Measurements from ENCODE around the gene DNAJC3. TPM values are rescaled to one million over a fixed set of nuclear protein-coding genes. Genes with fewer than 3 reads are reported as not detected.
A peak's percentile ranks its signal among the peaks of the same experiment; 100 is the strongest.

Gene DNAJC3
- total RNA-seq, 1 donor from 2014 or later = 56.7 TPM

GRCh38 chr13:95740979-95741320 is 64.0 kb downstream of the DNAJC3 start:
- H3K36me3 ChIP-seq = no peaks in the 10 kb centered on the region
- peaks cover 9% of the 10 kb centered on the region for H3K4me1 ChIP-seq
- H3K4me3 ChIP-seq = no peak overlapping the region
- intact Hi-C loops (cut with DNase I) = no loop called here
- no peaks in the 10 kb centered on the region for H3K27me3 ChIP-seq (ENCODE audit: low read depth)
- TF ChIP-seq, protein P1, sequence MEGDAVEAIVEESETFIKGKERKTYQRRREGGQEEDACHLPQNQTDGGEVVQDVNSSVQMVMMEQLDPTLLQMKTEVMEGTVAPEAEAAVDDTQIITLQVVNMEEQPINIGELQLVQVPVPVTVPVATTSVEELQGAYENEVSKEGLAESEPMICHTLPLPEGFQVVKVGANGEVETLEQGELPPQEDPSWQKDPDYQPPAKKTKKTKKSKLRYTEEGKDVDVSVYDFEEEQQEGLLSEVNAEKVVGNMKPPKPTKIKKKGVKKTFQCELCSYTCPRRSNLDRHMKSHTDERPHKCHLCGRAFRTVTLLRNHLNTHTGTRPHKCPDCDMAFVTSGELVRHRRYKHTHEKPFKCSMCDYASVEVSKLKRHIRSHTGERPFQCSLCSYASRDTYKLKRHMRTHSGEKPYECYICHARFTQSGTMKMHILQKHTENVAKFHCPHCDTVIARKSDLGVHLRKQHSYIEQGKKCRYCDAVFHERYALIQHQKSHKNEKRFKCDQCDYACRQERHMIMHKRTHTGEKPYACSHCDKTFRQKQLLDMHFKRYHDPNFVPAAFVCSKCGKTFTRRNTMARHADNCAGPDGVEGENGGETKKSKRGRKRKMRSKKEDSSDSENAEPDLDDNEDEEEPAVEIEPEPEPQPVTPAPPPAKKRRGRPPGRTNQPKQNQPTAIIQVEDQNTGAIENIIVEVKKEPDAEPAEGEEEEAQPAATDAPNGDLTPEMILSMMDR (IDR thresholded peaks at IDR 0.05) = no peak
- H3K9me3 ChIP-seq = no peaks in the 10 kb centered on the region
- H3K27ac ChIP-seq = no peak overlapping the region
- ATAC-seq = no peak
- DNase-seq = no peak

DNA sequence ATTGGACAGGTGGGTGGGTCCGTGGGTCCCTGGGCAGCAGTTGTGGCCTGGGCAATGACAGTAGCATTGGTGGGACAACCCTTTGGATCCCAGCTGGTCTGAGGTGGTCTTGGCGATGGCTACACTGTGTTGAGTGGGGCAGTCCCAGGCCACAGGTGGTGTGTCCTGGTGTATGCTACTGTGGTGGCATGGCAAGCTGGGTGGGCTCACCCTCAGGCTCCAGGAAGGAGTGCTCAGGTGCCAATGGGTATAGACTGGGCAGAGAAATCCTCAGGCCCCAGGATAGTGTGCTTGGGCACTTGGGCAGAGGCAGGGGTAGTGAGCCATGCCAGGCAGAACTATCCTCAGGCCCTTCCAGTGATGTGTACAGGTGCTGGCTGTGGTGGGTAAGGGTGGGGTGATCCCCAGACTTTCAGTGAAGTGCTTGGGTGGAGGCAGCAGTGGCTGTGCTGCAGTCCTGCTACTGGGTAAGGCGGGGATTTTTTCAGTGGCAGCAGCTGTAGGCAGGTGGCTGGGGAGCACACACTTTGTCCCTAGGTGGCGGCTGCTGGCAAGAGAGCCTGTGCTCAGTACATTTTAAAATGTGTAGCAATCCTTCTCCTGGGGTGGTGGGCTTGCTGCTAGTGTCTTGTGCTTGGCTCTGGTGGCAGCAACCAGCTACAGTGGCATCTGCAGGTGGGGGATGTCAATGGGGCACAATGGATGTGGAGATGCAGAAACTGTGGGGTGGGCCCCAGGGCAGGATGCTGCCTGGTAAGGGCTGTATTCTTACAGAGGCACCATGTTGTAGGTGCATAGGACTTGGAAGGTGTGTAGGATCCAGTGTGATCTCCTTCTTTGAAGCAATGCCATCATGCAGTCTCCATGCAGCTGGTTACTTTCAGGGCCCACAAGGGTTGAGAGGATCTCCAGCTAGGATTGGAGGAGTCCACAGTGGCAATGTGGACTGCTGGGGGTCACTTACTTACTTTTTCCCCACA is 64.9 kb downstream of the DNAJC3 start:
- Histone ChIP-seq H3K4me1 (peaks cover 9% of the 10 kb centered on the region), H3K27ac (no peak overlapping the region), H3K27me3 (ENCODE audit: low read depth) (no peaks in the 10 kb centered on the region), H3K4me3 (no peak overlapping the region), H3K9me3 (no peaks in the 10 kb centered on the region), H3K36me3 (no peaks in the 10 kb centered on the region)
- intact Hi-C loops (cut with DNase I) = no loop called here
- TF ChIP-seq, protein P1 (IDR thresholded peaks at IDR 0.05) = no peak
- peak; percentile 21 to 38 for ATAC-seq
- no peak for DNase-seq

DNA sequence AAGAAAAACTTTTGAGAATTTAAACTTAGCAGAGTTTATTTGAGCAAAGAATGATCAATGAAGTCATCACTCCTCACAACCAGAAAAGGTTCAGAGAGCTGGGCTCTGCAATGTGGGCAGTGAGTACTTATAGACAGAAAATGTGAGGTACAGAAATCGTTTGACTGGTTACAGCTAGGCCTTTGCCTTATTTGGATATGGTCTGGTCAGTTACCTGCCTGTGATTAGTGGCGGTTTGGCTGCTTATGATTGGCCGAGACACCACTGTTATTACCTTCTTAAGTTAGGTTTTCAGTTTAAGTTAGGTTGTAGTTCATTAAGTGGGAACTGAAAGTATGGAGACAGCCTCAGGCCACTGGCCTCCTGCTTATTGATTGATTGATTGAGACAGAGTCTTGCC is 66.3 kb downstream of the DNAJC3 start:
- DNase-seq = no peak
- Histone ChIP-seq H3K4me1 (peaks cover 9% of the 10 kb centered on the region), H3K36me3 (no peaks in the 10 kb centered on the region), H3K4me3 (no peak overlapping the region), H3K27ac (no peak overlapping the region), H3K9me3 (no peaks in the 10 kb centered on the region), H3K27me3 (ENCODE audit: low read depth) (no peaks in the 10 kb centered on the region)
- intact Hi-C loops (cut with DNase I) = no loop called here
- TF ChIP-seq, protein P1 (IDR thresholded peaks at IDR 0.05) = no peak
- no peak for ATAC-seq

GRCh38 chr13:95745289-95745688 is 68.3 kb downstream of the DNAJC3 start:
- H3K36me3 ChIP-seq = no peaks in the 10 kb centered on the region
- intact Hi-C loops (cut with DNase I) = no loop called here
- H3K4me3 ChIP-seq = no peak overlapping the region
- H3K4me1 ChIP-seq = peaks cover 9% of the 10 kb centered on the region
- H3K27me3 ChIP-seq (ENCODE audit: low read depth) = no peaks in the 10 kb centered on the region
- ATAC-seq (no peak), DNase-seq (no peak)
- TF ChIP-seq, protein P1 (IDR thresholded peaks at IDR 0.05) = no peak
- H3K27ac ChIP-seq = no peak overlapping the region
- no peaks in the 10 kb centered on the region for H3K9me3 ChIP-seq

- DNase-seq (no peak), ATAC-seq (peak in 1 of 2 donors; percentile 29)
- Histone ChIP-seq H3K9me3 (no peaks in the 10 kb centered on the region), H3K27me3 (ENCODE audit: low read depth) (no peaks in the 10 kb centered on the region), H3K36me3 (no peaks in the 10 kb centered on the region), H3K4me3 (no peak overlapping the region), H3K27ac (no peak overlapping the region), H3K4me1 (peaks cover 9% of the 10 kb centered on the region)
- intact Hi-C loops (cut with DNase I) = no loop called here
- TF ChIP-seq, protein P1 (IDR thresholded peaks at IDR 0.05) = no peak
Measured at GRCh38 chr13:95745752-95746151, 68.8 kb downstream of the DNAJC3 start.

All from lower lobe of right lung (tissue), 2 donors.